ENCODE measurements around the gene C2CD3.
"Not testable (repeated sequence)": the region's sequence is repeated elsewhere in the genome, so short reads cannot be mapped to it uniquely, and the experiment has no call there.

C2CD3 gene

DNA sequence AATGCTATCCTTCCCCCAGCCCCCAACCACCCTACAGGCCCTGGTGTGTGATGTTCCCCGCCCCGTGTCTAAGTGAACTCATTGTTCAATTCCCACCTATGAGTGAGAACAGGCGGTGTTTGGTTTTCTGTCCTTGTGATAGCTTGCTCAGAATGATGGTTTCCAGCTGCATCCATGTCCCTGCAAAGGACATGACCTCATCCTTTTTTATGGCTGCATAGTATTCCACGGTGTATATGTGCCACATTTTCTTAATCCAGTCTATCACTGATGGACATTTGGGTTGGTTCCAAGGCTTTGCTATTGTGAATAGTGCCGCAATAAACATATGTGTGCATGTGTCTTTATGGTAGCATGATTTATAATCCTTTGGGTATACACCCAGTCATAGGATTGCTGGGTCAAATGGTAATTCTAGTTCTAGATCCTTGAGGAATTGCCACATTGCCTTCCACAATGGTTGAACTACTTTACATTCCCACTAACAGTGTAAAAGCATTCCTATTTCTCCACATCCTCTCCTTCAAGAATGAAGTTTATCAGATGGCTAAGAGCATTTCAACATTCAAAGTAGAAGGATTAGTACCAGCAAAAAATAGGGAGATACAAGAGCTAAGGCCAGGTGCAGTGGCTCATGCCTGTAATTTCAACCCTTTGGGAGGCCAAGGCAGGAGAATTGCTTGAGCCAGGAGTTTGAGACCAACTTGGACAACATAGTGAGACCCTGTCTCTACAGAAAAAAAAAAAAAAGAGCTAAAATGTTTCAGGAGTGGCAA is 50.4 kb downstream of the C2CD3 start:
- not testable (repeated sequence) for DNase-seq (ENCODE audit: low read depth)

DNA sequence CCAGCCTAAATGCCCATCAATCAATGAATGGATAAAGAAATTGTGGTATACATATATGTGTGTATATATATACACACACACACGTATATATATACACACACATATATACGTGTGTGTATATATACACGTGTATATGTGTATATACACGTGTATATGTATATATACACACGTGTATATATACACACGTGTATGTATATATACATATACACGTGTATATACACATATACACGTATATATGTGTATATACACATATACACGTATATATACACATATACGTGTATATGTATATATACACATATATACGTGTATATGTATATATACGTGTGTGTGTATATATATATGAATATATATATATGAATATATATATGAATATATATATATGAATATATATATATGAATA is 54.1 kb downstream of the C2CD3 start:
- DNase-seq (ENCODE audit: low read depth) = no peak

DNA sequence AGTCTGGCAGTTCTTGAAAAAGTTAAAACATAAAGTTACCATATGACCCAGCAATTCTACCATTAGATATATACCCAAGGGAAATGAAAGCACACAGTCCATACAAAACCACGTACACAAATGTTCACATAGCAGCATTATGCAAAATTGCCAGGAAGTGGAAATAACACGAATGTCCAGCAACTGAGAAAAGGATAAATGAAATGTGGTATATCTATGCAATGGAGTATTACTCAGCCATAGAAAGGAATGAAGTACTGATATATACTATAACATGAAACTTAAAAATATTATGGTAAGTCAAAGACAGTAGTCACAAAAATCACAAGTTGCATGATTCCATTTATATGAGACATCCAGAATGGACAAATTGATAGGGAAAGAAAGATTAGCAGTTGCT is 57.9 kb downstream of the C2CD3 start:
- no peak for DNase-seq (ENCODE audit: low read depth)

DNA sequence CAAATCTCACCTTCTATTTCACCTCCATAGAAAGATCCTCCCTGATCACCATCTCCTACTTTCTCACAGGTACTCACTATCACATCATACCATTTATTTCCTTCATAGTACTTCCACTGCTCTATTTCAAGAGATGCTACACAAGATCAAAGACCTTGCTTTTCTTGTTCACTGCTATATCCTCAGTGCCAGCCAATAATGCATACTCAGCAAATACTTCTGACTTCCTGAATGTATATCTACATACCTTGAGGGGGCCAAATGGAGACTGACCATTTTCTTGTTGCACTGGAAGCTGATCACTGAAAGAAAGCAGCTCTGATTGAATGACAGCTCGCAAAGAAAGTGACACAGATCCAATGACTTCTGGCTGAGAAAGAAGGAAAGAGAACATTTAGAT is 64.7 kb downstream of the C2CD3 start:
- no peak for DNase-seq (ENCODE audit: low read depth)

DNA sequence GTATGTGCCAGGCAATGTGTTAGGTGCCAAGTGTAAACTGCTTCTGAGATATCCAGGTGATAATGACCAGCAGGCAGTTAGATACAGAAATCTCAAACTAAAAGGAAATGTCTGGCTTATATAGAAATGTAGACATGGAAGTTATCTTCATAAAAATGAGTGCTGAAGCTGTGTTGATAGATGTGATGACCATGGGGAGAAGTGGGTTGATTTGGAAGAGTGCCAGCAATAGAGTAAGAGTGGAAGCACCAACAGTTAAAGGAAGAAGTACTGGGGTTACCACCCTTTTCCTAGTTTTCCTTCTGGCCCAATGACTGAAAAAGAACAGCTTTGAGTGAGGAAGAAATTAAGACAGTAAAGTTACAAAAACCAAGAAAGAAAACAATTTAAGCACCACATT is 68.5 kb downstream of the C2CD3 start:
- no peak for DNase-seq (ENCODE audit: low read depth)

DNA sequence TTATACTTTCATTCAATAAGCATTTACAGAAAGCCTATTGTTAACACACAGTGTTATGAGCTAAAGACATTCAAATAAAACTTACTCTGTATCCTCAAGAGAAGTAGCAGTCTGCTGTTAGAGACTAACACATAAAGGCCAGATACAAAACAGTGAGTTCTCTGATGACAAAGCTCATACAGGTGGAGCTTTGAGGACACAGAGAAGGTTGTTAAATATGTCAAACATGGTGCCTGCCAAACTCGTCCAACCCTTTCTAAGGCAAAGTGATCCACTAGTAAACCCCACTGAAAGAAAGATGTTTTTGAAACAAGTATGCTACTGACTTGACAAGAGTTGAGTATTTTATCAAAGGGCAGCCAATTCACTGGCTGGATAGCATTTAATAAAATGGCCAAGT is 70.1 kb downstream of the C2CD3 start:
- no peak for DNase-seq (ENCODE audit: low read depth)

DNA sequence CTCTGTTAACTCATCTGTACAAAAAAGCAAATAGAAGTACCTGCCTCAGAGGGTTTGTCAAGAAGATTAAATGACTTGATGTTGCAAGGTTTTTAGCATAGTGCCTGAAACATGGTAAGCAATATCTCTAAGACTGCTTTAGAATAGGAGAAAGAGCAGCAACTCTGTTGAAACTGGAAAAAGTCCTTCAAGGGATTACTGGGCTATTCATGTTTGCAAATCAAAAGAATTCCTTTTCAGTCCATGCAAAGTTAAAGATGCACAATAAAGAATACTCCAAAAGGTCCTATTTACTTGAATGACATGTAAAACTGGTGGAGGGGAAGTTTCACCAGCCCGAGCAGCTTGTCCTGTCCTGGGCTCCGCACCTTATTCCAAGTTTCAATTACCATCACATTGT is 70.6 kb downstream of the C2CD3 start:
- no peak for DNase-seq (ENCODE audit: low read depth)

DNA sequence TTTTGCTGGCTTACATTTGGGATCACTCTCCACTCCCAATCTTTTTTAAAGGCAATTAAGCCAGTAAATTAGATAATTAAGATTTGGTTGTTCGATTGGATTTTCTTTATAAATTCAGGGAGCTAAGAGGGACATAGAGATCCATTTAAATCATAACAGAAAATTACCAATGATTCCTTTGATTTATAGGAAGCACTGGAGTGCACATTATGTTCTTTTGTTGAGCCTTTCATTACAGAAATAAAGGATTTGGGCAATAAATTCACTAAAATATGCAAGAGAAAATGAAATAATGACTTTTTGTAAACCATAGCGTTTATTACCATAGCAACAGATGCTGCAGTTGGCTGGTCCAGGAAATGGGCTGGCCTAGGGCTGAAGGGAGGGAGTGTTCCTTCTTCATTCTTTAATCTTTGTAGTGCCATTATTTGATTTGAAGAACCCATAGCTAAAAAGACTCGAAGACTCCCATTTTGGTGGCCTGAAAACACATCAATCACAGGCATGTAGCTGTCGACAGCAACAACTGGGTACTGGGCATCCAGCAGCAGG is 73.0 kb downstream of the C2CD3 start:
- DNase-seq (ENCODE audit: low read depth) = no peak

DNA sequence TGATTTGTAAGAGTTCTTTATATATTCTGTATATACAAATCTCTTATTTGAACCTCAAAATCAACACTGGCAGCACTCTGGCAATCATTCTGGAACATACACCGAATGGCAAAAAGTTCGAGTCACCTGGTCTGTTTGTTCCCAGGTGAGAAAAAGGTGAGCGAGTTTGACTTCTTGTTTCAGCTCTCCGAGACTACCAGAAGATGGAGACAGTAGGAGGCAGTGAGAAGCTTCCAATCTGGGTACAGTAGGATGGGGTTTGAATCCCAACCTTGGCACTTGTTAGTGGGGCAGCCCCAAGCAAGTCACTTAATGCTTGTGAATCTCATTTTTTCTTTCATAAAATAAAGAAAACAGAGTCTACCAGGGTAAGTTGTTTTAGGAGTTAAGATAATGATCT is 76.4 kb downstream of the C2CD3 start:
- DNase-seq (ENCODE audit: low read depth) = no peak

DNA sequence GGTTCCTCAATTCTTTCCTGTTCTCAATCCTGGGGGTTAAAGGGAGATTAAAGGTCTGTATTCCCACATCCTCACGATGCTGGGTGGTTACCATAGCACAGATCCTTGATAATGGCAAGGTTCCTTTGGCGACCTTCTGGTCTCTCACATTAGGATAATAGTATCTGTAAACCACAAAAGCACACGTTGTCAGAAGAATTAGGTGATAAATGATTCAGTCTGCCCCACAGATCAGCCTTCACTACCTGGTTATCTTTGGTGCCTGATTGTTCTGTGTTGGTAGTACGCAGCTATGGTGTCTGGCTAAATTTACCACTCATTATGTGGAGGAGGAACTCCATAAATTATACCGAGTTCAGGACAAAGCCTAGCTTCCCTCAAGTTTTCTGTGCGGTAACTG is 78.4 kb downstream of the C2CD3 start:
- no peak for DNase-seq (ENCODE audit: low read depth)

DNA sequence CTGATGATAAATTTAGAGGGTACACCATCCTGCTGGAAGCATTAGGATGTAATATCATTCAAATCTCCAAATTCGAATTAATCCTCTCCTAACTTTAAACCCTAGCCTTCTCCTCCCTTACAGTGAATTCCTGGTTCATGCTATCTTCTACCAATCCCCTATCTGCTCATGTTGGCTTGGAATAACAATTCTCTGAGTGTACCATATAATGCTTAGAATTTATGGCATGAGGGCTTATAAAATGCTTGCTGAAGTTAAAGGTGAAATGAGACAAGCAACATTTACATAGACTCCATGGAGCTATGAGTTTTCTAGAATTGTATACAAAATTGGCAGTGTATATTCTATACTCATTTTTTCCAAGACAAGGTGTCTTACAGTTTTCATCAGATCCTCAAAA is 79.3 kb downstream of the C2CD3 start:
- no peak for DNase-seq (ENCODE audit: low read depth)

DNA sequence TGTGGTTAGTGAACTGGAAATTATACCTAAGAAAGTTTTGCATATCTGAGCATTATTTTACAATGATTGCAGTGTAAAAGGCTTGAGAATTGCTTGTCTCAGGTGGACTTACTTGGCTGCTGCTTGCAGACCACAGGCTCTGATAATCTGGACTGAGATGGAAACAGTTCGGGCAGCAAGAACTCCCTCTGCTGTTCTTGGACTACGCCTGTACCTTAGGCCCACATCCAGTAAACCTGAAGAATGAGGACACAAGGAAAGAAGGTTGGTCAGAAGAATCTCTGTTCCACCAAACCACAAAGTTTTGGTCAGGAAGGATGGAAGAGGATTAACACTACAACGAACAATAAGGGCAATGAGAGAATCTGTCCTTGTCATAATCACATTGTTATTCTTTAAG is 80.1 kb downstream of the C2CD3 start:
- no peak for DNase-seq (ENCODE audit: low read depth)

DNA sequence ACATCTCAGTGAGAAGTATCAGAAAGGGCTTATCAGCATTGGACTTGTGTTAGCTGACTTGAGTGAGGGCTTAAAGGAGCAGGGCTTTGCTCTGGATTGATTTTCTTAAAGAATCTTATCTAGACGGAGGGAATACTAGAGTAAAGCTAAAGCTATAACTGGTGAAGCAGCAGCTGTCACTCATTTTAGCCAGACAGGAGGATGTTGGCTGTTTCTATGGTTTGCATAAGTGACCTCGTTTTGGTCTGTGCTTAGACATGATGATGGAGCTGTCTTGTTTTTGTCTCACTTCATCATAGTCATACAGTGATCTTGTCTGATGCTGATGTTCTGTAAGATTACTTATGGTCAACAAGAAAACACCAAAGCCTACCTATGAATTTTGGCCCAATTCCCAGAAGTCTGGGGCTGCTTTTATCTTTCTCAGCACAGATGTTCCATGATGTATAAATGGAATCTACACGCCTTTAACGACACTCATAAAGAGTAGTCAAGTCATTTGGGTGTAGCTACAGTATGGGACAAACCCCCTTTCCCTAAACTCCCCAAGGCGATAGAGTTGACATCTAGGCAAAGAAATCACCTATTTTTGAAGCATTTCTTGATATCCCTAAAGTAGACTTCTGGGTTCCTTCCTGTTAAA is 84.4 kb downstream of the C2CD3 start:
- no peak for DNase-seq (ENCODE audit: low read depth)

DNA sequence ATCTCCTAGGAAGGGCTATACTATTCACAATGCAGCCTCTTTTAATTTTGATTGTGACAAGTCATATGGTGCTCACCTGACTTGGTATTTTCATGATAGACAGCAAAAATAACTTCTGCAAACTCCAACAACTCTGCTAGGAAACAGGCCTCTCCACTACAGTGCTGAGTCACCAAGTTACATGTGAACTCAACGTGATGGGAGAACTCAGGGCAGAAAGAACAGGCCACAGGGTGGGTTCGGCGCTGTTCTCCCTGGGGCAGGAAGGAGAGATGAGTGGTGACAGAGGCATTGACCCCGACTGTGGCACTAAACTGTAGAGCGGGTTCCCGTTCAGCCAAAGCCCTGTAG is 85.3 kb downstream of the C2CD3 start:
- no peak for DNase-seq (ENCODE audit: low read depth)

DNA sequence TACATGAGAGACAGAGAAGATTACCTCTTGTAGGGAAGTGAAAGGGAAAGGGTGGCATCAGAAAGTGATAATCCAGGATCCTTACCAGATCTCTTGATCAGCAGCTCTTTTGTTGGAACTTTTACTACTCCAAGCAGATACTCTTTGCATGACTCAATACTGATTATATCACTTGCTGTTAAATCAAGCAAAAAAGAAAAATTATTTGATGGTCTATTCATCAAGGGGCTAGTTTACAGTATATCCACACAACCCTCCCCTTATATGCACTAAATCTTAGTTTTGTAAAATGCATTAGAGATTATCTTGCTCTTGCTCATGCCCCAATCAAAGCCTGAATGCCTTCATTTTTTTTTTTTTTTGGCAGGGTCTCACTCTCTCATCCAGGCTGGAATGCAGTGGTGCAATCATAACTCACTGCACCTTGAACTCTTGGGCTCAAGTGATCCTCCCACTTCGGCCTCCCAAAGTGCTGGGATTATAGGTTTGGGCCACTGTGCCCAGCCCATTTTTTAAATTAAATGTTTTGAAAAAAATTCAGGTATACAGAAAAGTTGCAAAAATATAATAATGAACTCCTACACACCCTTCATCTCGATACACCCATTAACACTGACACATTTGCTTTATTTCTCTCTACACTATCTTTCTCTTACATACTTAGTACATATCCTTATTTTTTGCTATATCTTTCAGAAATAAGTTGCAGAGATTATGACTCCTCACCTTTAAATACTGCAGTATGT is 85.8 kb downstream of the C2CD3 start:
- no peak for DNase-seq (ENCODE audit: low read depth)

DNA sequence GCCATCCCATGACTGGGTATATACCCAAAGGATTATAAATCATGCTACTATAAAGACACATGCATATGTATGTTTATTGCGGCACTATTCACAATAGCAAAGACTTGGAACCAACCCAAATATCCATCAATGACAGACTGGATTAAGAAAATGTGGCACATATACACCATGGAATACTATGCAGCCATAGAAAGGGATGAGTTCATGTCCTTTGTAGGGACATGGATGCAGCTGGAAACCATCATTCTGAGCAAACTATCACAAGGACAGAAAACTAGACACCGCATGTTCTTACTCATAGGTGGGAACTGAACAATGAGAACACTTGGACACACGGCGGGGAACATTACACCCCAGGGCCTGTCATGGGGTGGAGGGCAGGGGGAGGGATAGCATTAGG is 86.9 kb downstream of the C2CD3 start:
- DNase-seq (ENCODE audit: low read depth) = not testable (repeated sequence)

DNA sequence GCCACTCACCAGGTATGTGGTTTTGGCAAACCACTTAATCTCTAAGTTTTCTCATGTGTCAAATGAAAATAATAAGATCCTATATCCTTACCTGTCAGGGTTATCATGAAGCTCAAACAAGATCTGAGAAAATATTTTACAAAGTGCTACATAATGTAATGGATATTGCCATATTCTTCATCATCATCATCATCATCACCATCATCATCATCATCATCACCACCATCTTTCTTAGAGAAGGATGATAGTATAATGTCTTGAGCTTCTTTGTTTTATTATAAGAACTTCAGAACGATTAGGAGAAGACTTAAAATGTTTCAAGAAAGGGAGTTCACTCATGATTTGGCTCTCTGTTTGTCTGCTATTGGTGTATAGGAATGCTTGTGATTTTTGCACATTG is 89.4 kb downstream of the C2CD3 start:
- no peak for DNase-seq (ENCODE audit: low read depth)

DNA sequence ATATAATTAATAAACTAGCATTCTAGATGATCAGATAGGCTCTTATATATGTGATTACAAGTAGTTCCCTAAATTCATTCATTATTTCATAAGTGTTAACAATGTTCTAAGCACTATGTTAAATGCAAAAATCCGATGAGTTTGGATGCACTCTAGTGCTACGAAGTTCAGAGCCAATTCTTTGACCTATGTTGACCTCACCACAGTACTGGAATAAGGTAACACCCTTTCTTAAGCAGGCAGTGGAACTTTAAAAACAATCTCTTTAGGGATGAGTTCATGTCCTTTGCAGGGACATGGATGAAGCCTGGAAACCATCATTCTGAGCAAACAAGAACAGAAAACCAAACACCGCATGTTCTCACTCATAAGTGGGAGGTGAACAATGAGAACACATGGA is 93.6 kb downstream of the C2CD3 start:
- DNase-seq (ENCODE audit: low read depth) = no peak

DNA sequence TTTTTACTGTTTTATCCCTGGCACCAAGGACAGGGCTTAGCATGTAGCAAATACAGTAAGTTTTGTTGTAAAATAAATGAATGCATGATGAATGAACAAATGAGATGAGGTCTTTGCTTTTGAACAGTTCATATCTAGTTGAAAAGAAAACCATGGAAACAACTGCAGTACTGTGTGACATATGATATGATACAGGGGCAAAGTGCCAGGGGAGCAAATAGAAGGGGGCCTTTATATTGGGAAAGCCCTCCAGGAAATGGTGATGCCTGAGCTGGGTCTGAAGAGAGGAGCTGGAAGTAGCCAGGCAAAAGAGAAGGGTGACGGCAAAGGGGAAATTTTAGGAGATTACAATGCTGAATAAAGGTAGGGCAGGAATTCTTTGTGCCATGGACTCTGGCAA is 98.1 kb downstream of the C2CD3 start:
- no peak for DNase-seq (ENCODE audit: low read depth)

DNA sequence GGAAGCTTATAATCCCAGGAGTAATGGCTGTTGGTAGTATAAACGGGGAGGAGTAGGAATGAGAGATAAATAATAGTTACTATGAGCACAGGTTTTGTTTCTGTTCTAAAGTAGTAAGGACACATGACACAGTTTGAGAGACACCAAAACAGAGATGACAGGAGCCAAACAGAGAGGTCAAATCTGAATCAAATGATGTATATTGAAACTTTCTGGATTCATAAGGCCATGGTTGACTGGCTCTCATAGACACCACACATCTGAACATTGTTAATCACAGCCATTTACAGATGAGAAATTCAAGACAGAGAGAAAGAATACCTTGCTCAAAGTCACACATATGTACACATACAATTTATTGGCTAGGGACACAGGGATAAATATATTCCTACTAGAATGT is 98.5 kb downstream of the C2CD3 start:
- DNase-seq (ENCODE audit: low read depth) = no peak

DNA sequence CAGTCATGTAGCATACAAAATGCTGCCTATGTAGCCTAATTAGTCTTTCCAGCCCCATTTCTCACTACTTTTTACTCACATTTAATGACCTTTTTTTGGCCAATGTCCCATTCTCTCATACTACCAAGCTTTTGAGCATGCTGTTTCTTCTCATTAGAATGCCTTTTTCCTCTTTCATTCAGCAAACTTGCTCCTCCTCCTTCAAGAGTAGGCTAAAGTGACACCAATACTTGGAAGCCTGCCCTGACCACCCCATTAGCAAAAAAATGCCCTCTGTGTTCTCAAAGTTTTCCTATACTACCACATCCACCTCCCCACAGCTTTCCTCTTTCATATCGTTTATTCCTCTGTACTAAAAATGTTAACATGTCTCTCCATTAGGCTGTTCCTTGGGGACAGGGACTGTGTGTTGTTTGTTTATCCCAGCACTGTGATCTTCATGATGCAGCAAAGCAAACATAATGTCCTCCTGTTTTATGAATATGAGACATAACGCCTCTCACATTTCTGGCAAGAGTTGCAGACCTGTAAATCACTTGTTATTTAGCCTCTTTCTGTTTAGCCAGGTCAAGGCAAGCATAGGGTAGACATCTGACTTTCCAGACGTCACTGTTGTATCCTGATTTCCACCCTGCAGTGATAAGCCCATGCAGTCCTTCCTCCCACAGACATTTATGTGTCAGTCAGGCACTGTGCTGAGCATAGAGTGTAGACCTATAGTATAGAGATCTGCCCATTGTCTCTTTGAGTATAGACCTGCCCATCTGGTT is 99.9 kb downstream of the C2CD3 start:
- no peak for DNase-seq (ENCODE audit: low read depth)

Data from non-pigmented ciliary epithelial cell (primary cell).